Activated CD8-positive, alpha-beta T cell treated with anti-CD3 and anti-CD28 coated beads for 36 hours (primary cell): Measurements from ENCODE around the gene CLSTN2. TPM values are rescaled to one million over a fixed set of nuclear protein-coding genes. Genes with fewer than 3 reads are reported as not detected.

Experiments
- ATAC-seq: fragments of 200-7000 bp; cut with Tn5 transposase; one replicate; pipeline ENCODE4 v1.10.0; 2021; ENCODE audit warnings: mild to moderate bottlenecking, moderate library complexity
- CTCF ChIA-PET: fragments of 350-600 bp; sonication (Branson Sonifier 250); formaldehyde crosslinking; loops from one replicate; lab custom pipeline; 2021; ENCODE audit warnings: antibody characterized with exemption; lab: Charles Lee
- POLR2A ChIA-PET: fragments of 350-600 bp; sonication (Branson Sonifier 250); formaldehyde crosslinking; loops from one replicate; lab custom pipeline; 2021; ENCODE audit warnings: antibody characterized with exemption; lab: Charles Lee
- DNase-seq: peaks from one replicate; pipeline ENCODE4 v3.0.0-alpha.2; 2020
- H3K27ac Mint-ChIP-seq: one replicate; pipeline ENCODE4 v1.8.0; 2021; ENCODE audit warnings: mild to moderate bottlenecking, mixed read lengths
- H3K27me3 Mint-ChIP-seq: one replicate; pipeline ENCODE4 v1.8.0; 2021; ENCODE audit warnings: mixed read lengths
- H3K36me3 Mint-ChIP-seq: one replicate; pipeline ENCODE4 v1.8.0; 2021; ENCODE audit warnings: low read depth, mixed read lengths
- H3K4me1 Mint-ChIP-seq: one replicate; pipeline ENCODE4 v1.8.0; 2021; ENCODE audit warnings: low read depth, mixed read lengths
- H3K4me3 Mint-ChIP-seq: one replicate; pipeline ENCODE4 v1.8.0; 2021; ENCODE audit warnings: mild to moderate bottlenecking, moderate library complexity, mixed read lengths
- H3K9me3 Mint-ChIP-seq: one replicate; pipeline ENCODE4 v1.8.0; 2021; ENCODE audit warnings: mixed read lengths
- CTCF ChIP-seq: fragments of 200-600 bp; IDR thresholded peaks from one replicate; pipeline ENCODE4 v1.8.0; 2022; ENCODE audit warnings: antibody characterized with exemption, mild to moderate bottlenecking
- intact Hi-C: fragments of 100-400 bp; cut with micrococcal nuclease; formaldehyde crosslinking; loops from one replicate; pipeline ENCODE4 v1.10.0; 2022
- total RNA-seq, 2 experiments: library from RNA; stranded (reverse); gene quantifications; one replicate each; pipeline ENCODE4 v1.2.3, GENCODE V29; 2021

Gene CLSTN2
- total RNA-seq, 2 experiments from 2014 or later = not detected

DNA sequence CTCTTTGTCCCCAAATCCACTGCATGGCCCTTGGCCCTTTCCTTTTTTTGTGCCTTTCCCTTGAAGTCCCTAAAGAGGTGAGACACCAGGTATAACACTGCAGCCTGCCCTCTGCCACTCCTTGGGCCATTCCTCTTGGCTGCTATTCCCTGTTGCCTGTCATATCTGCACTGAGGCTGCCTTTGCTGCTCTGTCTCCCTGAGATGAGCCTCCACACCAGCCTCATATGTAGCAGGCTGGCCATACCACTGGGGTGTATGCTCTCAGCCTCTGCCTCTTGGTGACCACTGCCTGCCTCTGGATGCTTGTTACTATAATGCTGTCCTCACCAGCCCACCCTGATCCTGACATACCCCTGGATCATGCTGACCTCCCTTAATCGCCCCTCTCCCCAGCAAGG, 252.0 kb downstream of the CLSTN2 start:
- H3K4me3 Mint-ChIP-seq = no peak overlapping the region
- peaks cover 1% of the 10 kb centered on the region for H3K27me3 Mint-ChIP-seq
- no peak for DNase-seq
- no peak overlapping the region for H3K27ac Mint-ChIP-seq
- H3K9me3 Mint-ChIP-seq = no peaks in the 10 kb centered on the region
- intact Hi-C loops = no loop called here
- H3K4me1 Mint-ChIP-seq = no peaks in the 10 kb centered on the region
- ChIA-PET CTCF (no interaction called here), POLR2A (no interaction called here)
- ATAC-seq = no peak
- no peak for TF ChIP-seq CTCF
- H3K36me3 Mint-ChIP-seq = no peaks in the 10 kb centered on the region

- no peak for TF ChIP-seq CTCF
- H3K9me3 Mint-ChIP-seq = no peaks in the 10 kb centered on the region
- no peak overlapping the region for H3K4me3 Mint-ChIP-seq
- POLR2A ChIA-PET = no interaction called here
- CTCF ChIA-PET = no interaction called here
- ATAC-seq = no peak
- H3K36me3 Mint-ChIP-seq = no peaks in the 10 kb centered on the region
- no peak for DNase-seq
- peaks cover 1% of the 10 kb centered on the region for H3K27me3 Mint-ChIP-seq
- H3K4me1 Mint-ChIP-seq = no peaks in the 10 kb centered on the region
- intact Hi-C loops = no loop called here
- no peak overlapping the region for H3K27ac Mint-ChIP-seq
Observed at GRCh38 chr3:140187656-140188221, 252.8 kb downstream of the CLSTN2 start.

DNA sequence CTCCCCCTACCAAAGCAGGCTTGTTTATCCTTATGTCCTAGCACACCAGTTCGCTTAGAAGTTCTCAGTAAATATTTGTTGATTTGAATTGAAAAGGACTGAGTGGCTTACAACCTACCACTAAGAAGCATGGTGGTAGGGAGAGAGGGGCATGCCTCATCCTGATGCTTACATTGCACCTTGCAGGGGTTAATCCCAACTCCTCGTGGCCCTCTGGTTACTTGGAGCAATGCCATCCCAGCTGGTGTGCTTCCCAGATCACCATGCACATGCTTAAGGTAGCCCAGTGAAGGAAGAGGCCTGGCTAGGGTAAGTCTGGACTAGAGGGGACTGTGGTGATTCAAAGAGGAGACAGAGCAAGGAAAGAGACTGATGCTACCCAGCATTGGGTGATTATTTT, 253.3 kb downstream of the CLSTN2 start:
- no peaks in the 10 kb centered on the region for H3K36me3 Mint-ChIP-seq
- H3K9me3 Mint-ChIP-seq = no peaks in the 10 kb centered on the region
- no peak overlapping the region for H3K4me3 Mint-ChIP-seq
- intact Hi-C loops = no loop called here
- TF ChIP-seq CTCF = no peak
- no peak for ATAC-seq
- no peaks in the 10 kb centered on the region for H3K4me1 Mint-ChIP-seq
- ChIA-PET POLR2A (no interaction called here), CTCF (no interaction called here)
- DNase-seq = no peak
- H3K27me3 Mint-ChIP-seq = peaks cover 1% of the 10 kb centered on the region
- H3K27ac Mint-ChIP-seq = no peak overlapping the region

GRCh38 chr3:140189267-140189666, 254.3 kb downstream of the CLSTN2 start:
- H3K4me1 Mint-ChIP-seq = no peaks in the 10 kb centered on the region
- no peaks in the 10 kb centered on the region for H3K9me3 Mint-ChIP-seq
- intact Hi-C loops = no loop called here
- ChIA-PET CTCF (no interaction called here), POLR2A (no interaction called here)
- DNase-seq (no peak), ATAC-seq (no peak)
- H3K27me3 Mint-ChIP-seq = no peaks in the 10 kb centered on the region
- no peak for TF ChIP-seq CTCF
- H3K4me3 Mint-ChIP-seq = no peak overlapping the region
- no peaks in the 10 kb centered on the region for H3K36me3 Mint-ChIP-seq
- no peak overlapping the region for H3K27ac Mint-ChIP-seq

GRCh38 chr3:140189976-140190375, 255.0 kb downstream of the CLSTN2 start:
- ChIA-PET POLR2A (no interaction called here), CTCF (no interaction called here)
- DNase-seq (no peak), ATAC-seq (no peak)
- Mint-ChIP-seq H3K36me3 (no peaks in the 10 kb centered on the region), H3K27ac (no peak overlapping the region), H3K9me3 (no peaks in the 10 kb centered on the region), H3K27me3 (no peaks in the 10 kb centered on the region), H3K4me3 (no peak overlapping the region), H3K4me1 (no peaks in the 10 kb centered on the region)
- intact Hi-C loops = no loop called here
- TF ChIP-seq CTCF = no peak
